NCI-H2081 (cell line): ENCODE measurements around the gene PDE1C.
"Not testable (repeated sequence)": the region's sequence is repeated elsewhere in the genome, so short reads cannot be mapped to it uniquely, and the experiment has no call there.

Experiments used
- DNase-seq, 2 experiments: peaks; one replicate each; lab custom pipeline; 2025; lab: John Stamatoyannopoulos, UW

The PDE1C gene

GRCh38 chr7:32043688-32044087, 26.5 kb downstream of the PDE1C start:
- no peak for DNase-seq

GRCh38 chr7:32042900-32043299, 27.3 kb downstream of the PDE1C start:
- DNase-seq, result no peak

- no peak for DNase-seq
Observed at GRCh38 chr7:32039000-32039756, 31.0 kb downstream of the PDE1C start.

- DNase-seq, result no peak
Observed at GRCh38 chr7:32037650-32038198, 32.5 kb downstream of the PDE1C start.

GRCh38 chr7:32036557-32036956, 33.6 kb downstream of the PDE1C start:
- no peak for DNase-seq

- no peak for DNase-seq
Observed at GRCh38 chr7:32034052-32034451, 36.2 kb downstream of the PDE1C start.

- DNase-seq, result no peak
Observed at GRCh38 chr7:32033006-32033405, 37.2 kb downstream of the PDE1C start.

GRCh38 chr7:32032211-32032610, 38.0 kb downstream of the PDE1C start:
- DNase-seq, result no peak

GRCh38 chr7:32030904-32031692, 39.1 kb downstream of the PDE1C start:
- no peak for DNase-seq

- no peak for DNase-seq
Observed at GRCh38 chr7:32026083-32026425, 44.2 kb downstream of the PDE1C start.

- DNase-seq, result no peak
Observed at GRCh38 chr7:32025381-32026082, 44.7 kb downstream of the PDE1C start.

- no peak for DNase-seq
Observed at GRCh38 chr7:32023376-32023775, 46.8 kb downstream of the PDE1C start.

- no peak for DNase-seq
Observed at GRCh38 chr7:32022966-32023365, 47.2 kb downstream of the PDE1C start.

- DNase-seq, result no peak
Observed at GRCh38 chr7:32020551-32021159, 49.6 kb downstream of the PDE1C start.

- no peak for DNase-seq
Observed at GRCh38 chr7:32018845-32019578, 51.2 kb downstream of the PDE1C start.

GRCh38 chr7:32015133-32015532, 55.1 kb downstream of the PDE1C start:
- DNase-seq, result no peak

- DNase-seq, result not testable (repeated sequence)
Observed at GRCh38 chr7:32013471-32013870, 56.7 kb downstream of the PDE1C start.

- no peak for DNase-seq
Observed at GRCh38 chr7:32005577-32005976, 64.6 kb downstream of the PDE1C start.

- DNase-seq, result no peak
Observed at GRCh38 chr7:32001948-32002347, 68.3 kb downstream of the PDE1C start.

- DNase-seq, result no peak
Observed at GRCh38 chr7:31997423-31997822, 72.8 kb downstream of the PDE1C start.

GRCh38 chr7:31995134-31995533, 75.1 kb downstream of the PDE1C start:
- DNase-seq, result no peak
